Mucosa of descending colon (tissue), 3 donors: ENCODE results near the gene ODAD4. TPM values are rescaled to one million over a fixed set of nuclear protein-coding genes. Genes with fewer than 3 reads are reported as not detected.
A peak's percentile ranks its signal among the peaks of the same experiment; 100 is the strongest.
"Not testable (repeated sequence)": the region's sequence is repeated elsewhere in the genome, so short reads cannot be mapped to it uniquely, and the experiment has no call there.

Experiments
- ATAC-seq: fragments of 200-7000 bp; cut with Tn5 transposase; one replicate; pipeline ENCODE4 v1.9.1; 2020; ENCODE audit warnings: mild to moderate bottlenecking, moderate library complexity
- DNase-seq, 3 donors: peaks; one replicate each; pipeline ENCODE4 v3.0.0-alpha.2; 2020
- H3K36me3 ChIP-seq: fragments of 200-600 bp; one replicate; pipeline ENCODE4 v1.8.0; 2021; ENCODE audit warnings: low read depth, mild to moderate bottlenecking
- H3K4me1 ChIP-seq: fragments of 200-600 bp; one replicate; pipeline ENCODE4 v1.8.0; 2021; ENCODE audit warnings: low read depth, mild to moderate bottlenecking
- H3K4me3 ChIP-seq: fragments of 200-600 bp; one replicate; pipeline ENCODE4 v1.8.0; 2021; ENCODE audit warnings: mild to moderate bottlenecking
- H3K9me3 ChIP-seq: fragments of 200-600 bp; one replicate; pipeline ENCODE4 v1.8.0; 2021; ENCODE audit warnings: mild to moderate bottlenecking
- intact Hi-C, 2 donors: fragments of 100-400 bp; cut with DNase I in 1 of 2; cut with micrococcal nuclease in 1 of 2; formaldehyde crosslinking; loops; one replicate each; pipeline versions ENCODE4 v1.11.0 to v1.11.1; 2022; cut with DNase I, micrococcal nuclease
- total RNA-seq, 3 donors: library from RNA; stranded (reverse); fragmentation: NEBNext Ultra II Directional in 2 of 3; extraction: Animal tissue kit (Norgen Biotek cat#: 25700) in 2 of 3; gene quantifications; one replicate each; pipeline versions ENCODE4 v1.2.1 to v1.2.4, GENCODE V29; 2021 to 2023
- TF ChIP-seq, protein P1 (sequence below): fragments of 200-600 bp; IDR thresholded peaks from one replicate; pipeline ENCODE4 v1.8.0; 2022; ENCODE audit warnings: antibody characterized with exemption, mild to moderate bottlenecking
- donor health status: DM: no; HTN: no; CAD: no; lungs with moderate emphysema.
- donor health status: DM: no; HTN: no; CAD: no.
- donor health status: DM: no; HTN: yes; CAD: no.

Gene ODAD4
- total RNA-seq, 3 donors from 2014 or later = 0.34 to 2.1 TPM; not detected in 1

DNA sequence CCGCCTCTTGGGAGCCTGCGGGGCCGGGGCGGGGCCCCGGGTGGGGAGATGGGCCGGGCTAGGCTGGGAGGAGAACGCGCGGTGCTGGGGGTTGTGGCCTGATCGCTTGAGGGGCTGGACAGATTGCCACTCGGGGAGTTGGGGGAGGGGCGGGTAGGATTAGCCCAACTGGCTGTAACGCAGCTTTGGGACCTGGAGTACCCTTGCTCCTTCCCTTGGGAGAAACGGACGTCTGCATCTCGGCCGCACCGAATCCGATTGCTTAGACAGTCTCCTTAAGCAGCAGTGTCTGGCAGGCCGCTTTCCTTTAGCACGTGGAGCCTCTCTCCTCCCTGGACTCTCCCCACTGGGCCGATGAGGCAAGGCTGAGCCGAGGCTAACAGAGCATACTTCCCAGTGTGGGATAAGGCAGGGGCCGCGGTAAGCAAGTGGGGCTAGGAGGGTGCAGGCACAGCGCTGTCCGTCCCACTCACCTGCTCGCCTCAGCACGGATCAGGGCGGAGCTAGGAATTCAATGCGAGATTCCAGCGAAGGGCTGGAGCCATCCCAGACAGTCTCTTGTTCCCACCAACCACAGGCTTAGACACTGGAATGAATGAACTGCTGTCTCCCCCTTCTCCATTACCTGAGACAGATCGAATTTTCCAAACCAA, 11.1 kb upstream of the ODAD4 start:
- ATAC-seq (peak; percentile 57), DNase-seq (peak in 1 of 3 donors; percentile 75)
- Histone ChIP-seq H3K4me3 (peak overlapping the region; percentile 77), H3K36me3 (no peaks in the 10 kb centered on the region), H3K9me3 (no peaks in the 10 kb centered on the region), H3K4me1 (peaks cover 22% of the 10 kb centered on the region)
- intact Hi-C loops = no loop called here
- TF ChIP-seq, protein P1, sequence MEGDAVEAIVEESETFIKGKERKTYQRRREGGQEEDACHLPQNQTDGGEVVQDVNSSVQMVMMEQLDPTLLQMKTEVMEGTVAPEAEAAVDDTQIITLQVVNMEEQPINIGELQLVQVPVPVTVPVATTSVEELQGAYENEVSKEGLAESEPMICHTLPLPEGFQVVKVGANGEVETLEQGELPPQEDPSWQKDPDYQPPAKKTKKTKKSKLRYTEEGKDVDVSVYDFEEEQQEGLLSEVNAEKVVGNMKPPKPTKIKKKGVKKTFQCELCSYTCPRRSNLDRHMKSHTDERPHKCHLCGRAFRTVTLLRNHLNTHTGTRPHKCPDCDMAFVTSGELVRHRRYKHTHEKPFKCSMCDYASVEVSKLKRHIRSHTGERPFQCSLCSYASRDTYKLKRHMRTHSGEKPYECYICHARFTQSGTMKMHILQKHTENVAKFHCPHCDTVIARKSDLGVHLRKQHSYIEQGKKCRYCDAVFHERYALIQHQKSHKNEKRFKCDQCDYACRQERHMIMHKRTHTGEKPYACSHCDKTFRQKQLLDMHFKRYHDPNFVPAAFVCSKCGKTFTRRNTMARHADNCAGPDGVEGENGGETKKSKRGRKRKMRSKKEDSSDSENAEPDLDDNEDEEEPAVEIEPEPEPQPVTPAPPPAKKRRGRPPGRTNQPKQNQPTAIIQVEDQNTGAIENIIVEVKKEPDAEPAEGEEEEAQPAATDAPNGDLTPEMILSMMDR = no peak

DNA sequence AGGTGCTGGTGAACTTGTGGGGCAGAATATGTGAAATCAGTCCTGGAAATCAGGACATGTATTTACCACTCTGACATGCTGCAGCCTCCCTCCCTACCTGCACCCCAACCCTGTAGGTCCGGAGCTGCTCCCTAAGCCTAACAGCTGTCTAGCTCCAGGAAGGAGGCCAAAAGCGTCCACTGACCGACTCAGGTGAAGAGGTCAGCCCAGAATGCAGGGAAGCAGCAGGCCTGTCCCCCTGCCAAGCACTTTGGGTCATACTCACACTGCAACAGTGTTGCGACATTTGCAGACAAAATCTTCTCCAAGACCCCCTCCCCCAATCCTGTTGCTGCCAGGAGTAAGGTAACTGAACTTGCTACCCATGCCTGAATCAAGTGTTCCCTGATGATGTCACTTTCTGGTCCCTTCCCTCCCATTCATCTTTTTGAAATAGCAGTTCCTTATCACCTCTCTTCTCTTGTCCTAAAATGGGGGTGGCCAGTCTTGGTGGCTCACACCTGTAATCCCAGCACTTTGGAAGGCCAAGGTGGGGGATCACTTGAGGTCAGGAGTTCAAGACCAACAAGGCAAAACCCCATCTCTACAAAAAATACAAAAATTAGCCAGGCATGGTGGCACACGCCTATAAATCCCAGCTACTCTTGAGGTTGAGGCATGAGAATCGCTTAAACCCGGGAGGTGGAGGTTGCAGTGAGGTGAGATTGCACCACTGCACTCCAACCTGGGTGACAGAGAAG, 10.4 kb upstream of the ODAD4 start:
- intact Hi-C loops = no loop called here
- TF ChIP-seq, protein P1 = no peak
- no peak for ATAC-seq
- H3K4me3 ChIP-seq = peak overlapping the region; percentile 77
- H3K36me3 ChIP-seq = no peaks in the 10 kb centered on the region
- no peaks in the 10 kb centered on the region for H3K9me3 ChIP-seq
- peak in 1 of 3 donors; percentile 46 for DNase-seq
- peaks cover 19% of the 10 kb centered on the region for H3K4me1 ChIP-seq

DNA sequence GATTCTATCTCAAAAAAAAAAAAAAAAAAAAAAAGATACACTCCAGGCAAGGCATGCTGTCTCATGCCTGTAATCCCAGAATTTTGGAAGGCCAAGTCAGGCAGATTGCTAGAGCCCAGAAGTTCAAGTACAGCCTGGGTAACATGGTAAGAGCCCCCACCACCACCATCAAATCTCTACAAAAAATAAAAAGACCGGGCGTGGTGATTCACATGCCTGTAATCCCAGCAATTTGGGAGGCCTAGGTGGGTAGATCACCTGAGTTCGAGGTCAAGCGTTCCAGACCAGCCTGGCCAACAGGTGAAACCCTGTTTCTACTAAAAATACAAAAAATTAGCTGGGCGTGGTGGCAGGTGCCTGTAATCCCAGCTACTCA, 9.8 kb upstream of the ODAD4 start:
- TF ChIP-seq, protein P1 = no peak
- Histone ChIP-seq H3K4me1 (peaks cover 20% of the 10 kb centered on the region), H3K36me3 (no peaks in the 10 kb centered on the region), H3K4me3 (no peak overlapping the region), H3K9me3 (no peaks in the 10 kb centered on the region)
- intact Hi-C loops = no loop called here
- no peak for DNase-seq
- no peak for ATAC-seq

DNA sequence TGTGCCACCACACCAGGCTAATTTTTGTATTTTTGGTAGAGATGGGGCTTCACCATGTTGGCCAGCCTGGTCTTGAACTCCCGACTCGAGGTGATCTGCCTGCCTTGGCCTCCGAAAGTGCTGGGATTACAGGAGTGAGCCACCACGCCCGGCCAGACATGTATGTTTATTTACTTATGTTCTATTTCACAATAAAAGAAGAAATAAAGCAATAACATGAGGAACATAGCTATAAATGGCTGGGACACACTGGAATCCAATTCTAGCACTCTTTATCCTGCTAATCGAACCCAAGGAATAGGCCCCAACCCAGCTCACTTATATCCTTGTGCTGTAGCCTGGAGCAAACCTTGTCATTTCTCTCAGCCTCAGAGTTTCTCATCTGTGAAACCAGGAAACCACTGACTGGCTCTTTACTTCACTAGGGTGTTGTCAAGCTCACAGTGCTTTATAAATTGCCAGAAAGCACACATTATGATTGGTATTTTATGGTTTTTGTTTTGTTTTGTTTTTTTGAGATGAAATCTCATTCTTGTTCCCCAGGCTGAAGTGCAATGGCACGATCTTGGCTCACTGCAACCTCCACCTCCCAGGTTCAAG, 4.3 kb upstream of the ODAD4 start:
- TF ChIP-seq, protein P1 = no peak
- intact Hi-C loops = no loop called here

DNA sequence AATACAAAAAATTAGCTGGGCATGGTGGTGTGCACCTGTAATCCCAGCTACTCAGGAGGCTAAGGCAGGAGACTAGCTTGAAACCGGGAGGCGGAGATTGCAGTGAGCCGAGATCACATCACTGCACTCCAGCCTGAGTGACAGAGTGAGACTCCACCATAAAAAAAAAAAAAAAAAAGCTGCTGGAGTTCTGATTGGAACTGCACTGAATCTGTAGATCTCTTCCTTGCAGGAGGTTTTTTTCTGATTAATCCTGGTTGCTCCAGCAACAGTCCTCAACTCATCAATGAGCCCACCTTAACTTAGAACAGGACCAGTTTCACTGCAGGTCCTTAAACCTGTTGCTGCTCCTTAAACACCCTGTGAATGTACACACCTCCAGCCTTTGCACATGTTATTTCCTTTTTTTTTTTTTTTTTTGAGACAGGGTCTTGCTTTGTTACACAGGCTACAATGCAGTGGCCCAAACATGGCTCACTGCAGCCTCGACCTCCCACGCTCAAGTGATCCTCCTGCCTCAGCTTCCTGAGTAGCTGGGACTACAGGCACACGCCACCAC, 1.6 kb upstream of the ODAD4 start:
- TF ChIP-seq, protein P1 = no peak
- no peaks in the 10 kb centered on the region for H3K9me3 ChIP-seq
- ATAC-seq (no peak), DNase-seq (no peak)
- H3K4me1 ChIP-seq = peaks cover 22% of the 10 kb centered on the region
- no peaks in the 10 kb centered on the region for H3K36me3 ChIP-seq
- intact Hi-C loops = no loop called here
- no peak overlapping the region for H3K4me3 ChIP-seq

More for the DNA sequence above, 4.3 kb upstream of the ODAD4 start:
- ATAC-seq (no peak), DNase-seq (peak in 2 of 3 donors; percentile 44 to 50)
- no peaks in the 10 kb centered on the region for H3K9me3 ChIP-seq
- H3K4me3 ChIP-seq = no peak overlapping the region
- H3K4me1 ChIP-seq = peaks cover 22% of the 10 kb centered on the region
- no peaks in the 10 kb centered on the region for H3K36me3 ChIP-seq

DNA sequence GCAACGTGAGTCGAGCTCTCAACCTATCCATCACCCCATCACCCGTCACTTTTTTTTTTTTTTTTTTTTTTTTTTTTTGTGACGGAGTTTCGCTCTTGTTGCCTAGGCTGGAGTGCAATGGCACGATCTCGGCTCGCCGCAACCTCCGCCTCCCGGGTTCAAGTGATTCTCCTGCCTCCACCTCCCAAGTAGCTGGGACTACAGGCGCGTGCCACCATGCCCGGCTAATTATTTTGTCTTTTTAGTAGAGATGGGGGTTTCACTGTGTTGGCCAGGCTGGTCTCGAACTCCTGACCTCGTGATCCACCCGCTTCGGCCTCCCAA, 378 bp downstream of the ODAD4 start:
- peak in 1 of 3 donors; percentile 37 for DNase-seq
- intact Hi-C loops, H3K4me3 ChIP-seq, H3K36me3 ChIP-seq, ATAC-seq, H3K9me3 ChIP-seq: not testable (repeated sequence)
- peaks cover 18% of the 10 kb centered on the region for H3K4me1 ChIP-seq

DNA sequence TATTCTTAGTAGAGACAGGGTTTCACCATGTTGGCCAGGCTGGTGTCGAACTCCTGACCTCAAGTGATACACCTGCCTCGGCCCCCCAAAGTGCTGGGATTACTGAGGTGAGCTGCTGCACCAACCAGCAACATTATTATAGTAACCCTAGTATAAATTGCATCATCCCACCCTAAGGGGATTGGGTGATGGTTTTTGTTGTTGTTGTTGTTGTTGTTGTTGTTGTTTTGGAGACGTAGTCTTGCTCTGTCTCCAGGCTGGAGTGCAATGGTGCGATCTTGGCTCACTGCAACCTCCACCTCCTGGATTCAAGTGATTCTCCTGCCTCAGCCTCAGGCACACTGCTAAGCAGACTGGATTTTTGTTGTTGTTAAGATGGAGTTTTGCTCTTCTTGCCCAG, 1.3 kb downstream of the ODAD4 start:
- intact Hi-C loops = not testable (repeated sequence)

More for the DNA sequence above, 1.3 kb downstream of the ODAD4 start:
- not testable (repeated sequence) for ATAC-seq, H3K9me3 ChIP-seq, DNase-seq, H3K36me3 ChIP-seq, H3K4me3 ChIP-seq
- peaks cover 11% of the 10 kb centered on the region for H3K4me1 ChIP-seq
